ENCODE results near the gene STON2. TPM values are rescaled to one million over a fixed set of nuclear protein-coding genes. Genes with fewer than 3 reads are reported as not detected.

STON2 gene
- total and polyA plus RNA-seq, 2 experiments from 2014 or later = 5.0 to 22.7 TPM

DNA sequence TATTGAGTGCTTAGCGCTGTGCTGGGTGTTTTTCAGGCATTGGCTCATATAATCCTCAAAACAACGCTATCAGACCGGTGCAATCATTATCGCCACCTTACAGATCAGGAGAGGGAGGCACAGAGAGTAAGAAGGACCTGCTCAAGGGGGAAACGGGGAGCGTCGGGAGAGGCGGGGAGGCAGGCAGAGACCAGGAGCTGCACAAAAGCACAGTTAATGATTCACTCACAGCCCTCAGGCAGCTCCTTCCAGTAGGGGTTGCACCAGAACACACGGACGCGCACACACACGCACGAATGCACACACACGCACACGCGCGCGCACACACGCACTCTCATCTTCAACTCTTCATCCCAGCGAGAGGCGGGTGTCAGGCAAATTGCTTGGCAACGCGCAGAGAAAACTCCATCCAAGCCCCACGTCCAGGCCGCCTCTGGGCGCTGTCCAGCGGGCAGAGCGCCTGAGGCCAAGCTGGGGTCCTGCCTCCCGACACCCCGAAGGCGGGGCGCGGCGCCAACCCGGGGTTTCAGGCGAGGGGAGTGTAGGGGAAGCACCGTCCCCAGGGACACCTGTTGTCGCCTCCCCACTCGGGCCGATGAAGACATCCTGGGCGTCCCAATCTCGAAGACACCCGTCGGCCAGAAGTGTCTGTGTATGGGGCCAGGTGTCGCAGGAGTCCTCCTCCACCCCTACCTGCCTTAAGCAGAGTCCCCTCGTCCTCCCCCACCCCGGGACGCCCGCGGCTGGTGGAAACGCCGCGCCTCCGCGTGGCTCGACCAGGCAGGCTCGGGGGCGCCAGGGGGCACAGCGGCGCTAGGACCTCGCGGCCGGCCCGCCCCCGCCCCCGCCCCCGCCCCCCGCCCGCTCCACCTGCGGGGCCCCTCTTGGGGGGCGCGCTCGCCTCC lies 35.5 kb upstream of the STON2 start:
- Histone ChIP-seq H3K4me3 (peak overlapping the region; percentile 71), H3K4me1 (ENCODE audit: insufficient read depth) (peaks cover 4% of the 10 kb centered on the region), H4K20me1 (ENCODE audit: insufficient read depth, poor library complexity, severe bottlenecking) (no peaks in the 10 kb centered on the region), H2AFZ (peak overlapping the region; percentile 77), H3K27ac (peak overlapping the region; percentile 74), H3K9me3 (ENCODE audit: low read depth) (no peaks in the 10 kb centered on the region), H3K27me3 (peaks cover 16% of the 10 kb centered on the region), H3K79me2 (peaks cover 6% of the 10 kb centered on the region), H3K36me3 (replicated peaks; ENCODE audit: insufficient read depth, low read depth) (no peaks in the 10 kb centered on the region), H3K9me2 (replicated peaks; ENCODE audit: insufficient read depth) (no peaks in the 10 kb centered on the region), H3K4me2 (peak overlapping the region; percentile 95)
- WGBS (ENCODE audit: low lambda C conversion rate, missing lambda C conversion rate) = 2% methylated on average over 43 of the region's 73 CpGs
- DNase-seq (ENCODE audit: low spot score) = peak; percentile 82
- no peak for TF ChIP-seq CTCF (IDR thresholded peaks at IDR 0.05; ENCODE audit: poor library complexity)

DNA sequence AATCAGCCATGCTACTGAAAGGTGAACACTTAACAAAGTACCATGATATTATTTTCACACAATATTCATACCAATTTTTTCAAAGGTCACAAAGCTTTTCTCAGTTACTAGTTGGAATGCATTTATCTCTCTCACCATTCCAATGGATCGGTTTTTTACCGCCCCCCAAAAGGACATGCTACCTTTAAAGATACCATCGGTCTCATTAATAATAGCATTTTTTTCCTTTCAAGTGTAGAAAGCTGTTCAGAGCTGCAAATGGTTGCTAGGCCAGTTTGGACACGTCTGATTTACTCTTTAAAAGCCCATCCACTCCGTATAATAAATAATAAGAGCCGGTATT lies 34.9 kb upstream of the STON2 start:
- Histone ChIP-seq H2AFZ (peak overlapping the region; percentile 77), H3K36me3 (replicated peaks; ENCODE audit: insufficient read depth, low read depth) (no peaks in the 10 kb centered on the region), H3K27me3 (peaks cover 11% of the 10 kb centered on the region), H3K9me2 (replicated peaks; ENCODE audit: insufficient read depth) (no peaks in the 10 kb centered on the region), H3K79me2 (peaks cover 6% of the 10 kb centered on the region), H3K4me3 (peak overlapping the region; percentile 71), H3K4me1 (ENCODE audit: insufficient read depth) (peaks cover 4% of the 10 kb centered on the region), H4K20me1 (ENCODE audit: insufficient read depth, poor library complexity, severe bottlenecking) (no peaks in the 10 kb centered on the region), H3K4me2 (peak overlapping the region; percentile 95), H3K27ac (peak overlapping the region; percentile 3), H3K9me3 (ENCODE audit: low read depth) (no peaks in the 10 kb centered on the region)
- 2% methylated on average over 6 of the region's 6 CpGs for WGBS (ENCODE audit: low lambda C conversion rate, missing lambda C conversion rate)
- DNase-seq (ENCODE audit: low spot score) = no peak
- TF ChIP-seq EZH2 (IDR thresholded peaks at IDR 0.05; ENCODE audit: borderline replicate concordance) (no peak), CTCF (IDR thresholded peaks at IDR 0.05; ENCODE audit: poor library complexity) (no peak), EZH2phosphoT487 (IDR thresholded peaks at IDR 0.05; ENCODE audit: low read depth, severe bottlenecking, unreplicated experiment) (no peak)

GRCh38 chr14:81434230-81434629 lies 34.1 kb upstream of the STON2 start:
- peaks cover 8% of the 10 kb centered on the region for H3K27me3 ChIP-seq
- DNase-seq (ENCODE audit: low spot score) = no peak
- peak overlapping the region; percentile 95 for H3K4me2 ChIP-seq
- peaks cover 6% of the 10 kb centered on the region for H3K79me2 ChIP-seq
- H3K27ac ChIP-seq = no peak overlapping the region
- peaks cover 4% of the 10 kb centered on the region for H3K4me1 ChIP-seq (ENCODE audit: insufficient read depth)
- no peaks in the 10 kb centered on the region for H3K9me3 ChIP-seq (ENCODE audit: low read depth)
- no peak overlapping the region for H3K4me3 ChIP-seq
- no peaks in the 10 kb centered on the region for H3K9me2 ChIP-seq (replicated peaks; ENCODE audit: insufficient read depth)
- H4K20me1 ChIP-seq (ENCODE audit: insufficient read depth, poor library complexity, severe bottlenecking) = no peaks in the 10 kb centered on the region
- H3K36me3 ChIP-seq (replicated peaks; ENCODE audit: insufficient read depth, low read depth) = no peaks in the 10 kb centered on the region
- no peak overlapping the region for H2AFZ ChIP-seq
- WGBS (ENCODE audit: low lambda C conversion rate, missing lambda C conversion rate) = 24% methylated on average over 4 of the region's 4 CpGs
- TF ChIP-seq CTCF (IDR thresholded peaks at IDR 0.05; ENCODE audit: poor library complexity) (no peak), EZH2phosphoT487 (IDR thresholded peaks at IDR 0.05; ENCODE audit: low read depth, severe bottlenecking, unreplicated experiment) (no peak), EZH2 (IDR thresholded peaks at IDR 0.05; ENCODE audit: borderline replicate concordance) (no peak)

Measured in hepatocyte (in vitro differentiated cells).